ENCODE data around the gene DGKD.

The DGKD gene

GRCh38 chr2:233446121-233446520 lies 91.8 kb downstream of the DGKD start:
- DNase-seq (ENCODE audit: low spot score), result no peak

GRCh38 chr2:233446606-233447305 lies 92.5 kb downstream of the DGKD start:
- no peak for DNase-seq (ENCODE audit: low spot score)

- DNase-seq (ENCODE audit: low spot score), result no peak
These were observed 93.4 kb downstream of the DGKD start for GRCh38 chr2:233447506-233448219.

- DNase-seq (ENCODE audit: low spot score), result no peak
These were observed 93.9 kb downstream of the DGKD start for GRCh38 chr2:233448220-233448559.

- DNase-seq (ENCODE audit: low spot score), result no peak
These were observed 94.3 kb downstream of the DGKD start for GRCh38 chr2:233448575-233448974.

- DNase-seq (ENCODE audit: low spot score), result no peak
These were observed 95.0 kb downstream of the DGKD start for GRCh38 chr2:233449081-233449901.

GRCh38 chr2:233449921-233450863 lies 95.9 kb downstream of the DGKD start:
- no peak for DNase-seq (ENCODE audit: low spot score)

- DNase-seq (ENCODE audit: low spot score), result no peak
These were observed 96.7 kb downstream of the DGKD start for GRCh38 chr2:233450864-233451575.

GRCh38 chr2:233451950-233452349 lies 97.7 kb downstream of the DGKD start:
- DNase-seq (ENCODE audit: low spot score), result no peak

- no peak for DNase-seq (ENCODE audit: low spot score)
These were observed 99.0 kb downstream of the DGKD start for GRCh38 chr2:233453111-233453915.

GRCh38 chr2:233453916-233454315 lies 99.6 kb downstream of the DGKD start:
- DNase-seq (ENCODE audit: low spot score), result no peak

GRCh38 chr2:233455006-233455405 lies 100.7 kb downstream of the DGKD start:
- no peak for DNase-seq (ENCODE audit: low spot score)

GRCh38 chr2:233455491-233455890 lies 101.2 kb downstream of the DGKD start:
- DNase-seq (ENCODE audit: low spot score), result no peak

GRCh38 chr2:233456111-233456510 lies 101.8 kb downstream of the DGKD start:
- DNase-seq (ENCODE audit: low spot score), result no peak

GRCh38 chr2:233456934-233457333 lies 102.6 kb downstream of the DGKD start:
- DNase-seq (ENCODE audit: low spot score), result no peak

GRCh38 chr2:233457356-233457755 lies 103.1 kb downstream of the DGKD start:
- DNase-seq (ENCODE audit: low spot score), result no peak

- DNase-seq (ENCODE audit: low spot score), result no peak
These were observed 103.8 kb downstream of the DGKD start for GRCh38 chr2:233458031-233458610.

- no peak for DNase-seq (ENCODE audit: low spot score)
These were observed 104.5 kb downstream of the DGKD start for GRCh38 chr2:233458826-233459225.

GRCh38 chr2:233459426-233459825 lies 105.1 kb downstream of the DGKD start:
- no peak for DNase-seq (ENCODE audit: low spot score)
